ENCODE measurements around the gene SUN5. TPM values are rescaled to one million over a fixed set of nuclear protein-coding genes. Genes with fewer than 3 reads are reported as not detected.

The SUN5 gene
- total and polyA plus RNA-seq, 4 donors, result not detected

DNA sequence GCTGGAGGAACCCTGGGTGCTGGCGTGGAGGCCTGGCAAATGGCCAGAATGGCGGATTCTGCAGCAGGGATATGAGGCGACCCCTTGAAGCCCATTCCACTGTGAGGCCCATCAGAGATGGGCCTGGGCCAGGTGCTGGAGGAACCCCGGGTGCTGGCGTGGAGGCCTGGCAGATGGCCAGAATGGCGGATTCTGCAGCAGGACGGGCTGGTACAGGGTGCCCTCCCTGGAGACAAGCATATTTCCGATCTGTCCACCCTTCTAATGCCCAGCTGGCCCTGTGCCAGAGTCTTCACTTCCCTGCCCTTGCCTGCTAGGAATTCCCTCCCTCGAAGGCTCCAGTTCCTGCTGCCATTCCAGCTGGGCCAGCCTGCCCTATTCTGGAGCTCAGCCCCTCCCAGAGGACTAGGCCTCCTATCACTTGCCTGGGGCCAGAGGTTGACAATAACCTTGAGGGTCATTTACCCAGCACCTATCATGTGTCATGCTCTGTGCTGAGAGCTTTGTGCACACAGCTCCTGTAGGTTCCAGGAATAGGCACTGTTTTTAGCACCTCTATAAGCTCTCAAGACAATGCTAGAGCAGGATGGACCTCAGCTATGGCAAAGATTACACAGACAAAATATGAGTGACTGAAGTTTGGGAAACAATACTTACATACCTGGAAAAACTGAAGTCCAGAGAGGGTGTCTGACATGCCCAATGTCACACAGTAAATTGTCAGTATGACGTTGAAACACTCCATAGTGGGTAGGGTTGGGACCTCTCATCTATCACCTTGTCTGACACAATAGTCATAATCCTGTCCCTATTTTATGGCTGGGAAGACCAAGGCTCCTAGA lies 21.4 kb downstream of the SUN5 start:
- no peaks in the 10 kb centered on the region for H3K27me3 ChIP-seq (ENCODE audit: control insufficient read depth in 4 of 4, insufficient read depth in 4 of 4, low read length in 3 of 4)
- H3K27ac ChIP-seq (ENCODE audit: low read depth in 1 of 2, low read length in 2 of 2), result no peak overlapping the region
- no peak for TF ChIP-seq GABPA (IDR thresholded peaks at IDR 0.05 in 1 of 2, conservative IDR thresholded peaks at IDR 0.05 in 1 of 2)
- TF ChIP-seq HNF4G (IDR thresholded peaks at IDR 0.05), result no peak
- no peak for TF ChIP-seq YY1 (IDR thresholded peaks at IDR 0.05)
- TF ChIP-seq, protein P1, sequence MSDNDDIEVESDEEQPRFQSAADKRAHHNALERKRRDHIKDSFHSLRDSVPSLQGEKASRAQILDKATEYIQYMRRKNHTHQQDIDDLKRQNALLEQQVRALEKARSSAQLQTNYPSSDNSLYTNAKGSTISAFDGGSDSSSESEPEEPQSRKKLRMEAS (IDR thresholded peaks at IDR 0.05), result no peak
- TF ChIP-seq TAF1 (conservative IDR thresholded peaks at IDR 0.05), result no peak
- no peak for TF ChIP-seq HNF4A (conservative IDR thresholded peaks at IDR 0.05)
- no peak for TF ChIP-seq RAD21 (IDR thresholded peaks at IDR 0.05)
- no peak for TF ChIP-seq JUND (IDR thresholded peaks at IDR 0.05)
- TF ChIP-seq, protein P2, sequence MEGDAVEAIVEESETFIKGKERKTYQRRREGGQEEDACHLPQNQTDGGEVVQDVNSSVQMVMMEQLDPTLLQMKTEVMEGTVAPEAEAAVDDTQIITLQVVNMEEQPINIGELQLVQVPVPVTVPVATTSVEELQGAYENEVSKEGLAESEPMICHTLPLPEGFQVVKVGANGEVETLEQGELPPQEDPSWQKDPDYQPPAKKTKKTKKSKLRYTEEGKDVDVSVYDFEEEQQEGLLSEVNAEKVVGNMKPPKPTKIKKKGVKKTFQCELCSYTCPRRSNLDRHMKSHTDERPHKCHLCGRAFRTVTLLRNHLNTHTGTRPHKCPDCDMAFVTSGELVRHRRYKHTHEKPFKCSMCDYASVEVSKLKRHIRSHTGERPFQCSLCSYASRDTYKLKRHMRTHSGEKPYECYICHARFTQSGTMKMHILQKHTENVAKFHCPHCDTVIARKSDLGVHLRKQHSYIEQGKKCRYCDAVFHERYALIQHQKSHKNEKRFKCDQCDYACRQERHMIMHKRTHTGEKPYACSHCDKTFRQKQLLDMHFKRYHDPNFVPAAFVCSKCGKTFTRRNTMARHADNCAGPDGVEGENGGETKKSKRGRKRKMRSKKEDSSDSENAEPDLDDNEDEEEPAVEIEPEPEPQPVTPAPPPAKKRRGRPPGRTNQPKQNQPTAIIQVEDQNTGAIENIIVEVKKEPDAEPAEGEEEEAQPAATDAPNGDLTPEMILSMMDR (IDR thresholded peaks at IDR 0.05; ENCODE audit: low read depth, low read length, missing input control), result no peak
- TF ChIP-seq RXRA (IDR thresholded peaks at IDR 0.05), result no peak
- no peak for TF ChIP-seq FOXA2 (IDR thresholded peaks at IDR 0.05)
- TF ChIP-seq, protein P3, sequence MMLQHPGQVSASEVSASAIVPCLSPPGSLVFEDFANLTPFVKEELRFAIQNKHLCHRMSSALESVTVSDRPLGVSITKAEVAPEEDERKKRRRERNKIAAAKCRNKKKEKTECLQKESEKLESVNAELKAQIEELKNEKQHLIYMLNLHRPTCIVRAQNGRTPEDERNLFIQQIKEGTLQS (IDR thresholded peaks at IDR 0.05), result no peak
- TF ChIP-seq EGR1 (IDR thresholded peaks at IDR 0.05; ENCODE audit: low read depth in 2 of 2), result no peak
- no peak for TF ChIP-seq NR2F2 (IDR thresholded peaks at IDR 0.05)
- TF ChIP-seq SP1 (IDR thresholded peaks at IDR 0.05), result no peak
- no peaks in the 10 kb centered on the region for H3K36me3 ChIP-seq (ENCODE audit: control insufficient read depth in 4 of 4, insufficient read depth in 3 of 4, low read depth in 1 of 4, low read length in 3 of 4)
- H3K4me1 ChIP-seq (ENCODE audit: control insufficient read depth in 4 of 4, insufficient read depth in 4 of 4, low read length in 3 of 4), result no peaks in the 10 kb centered on the region
- 76% methylated on average over 10 of the region's 10 CpGs for WGBS
- H3K9ac ChIP-seq (ENCODE audit: low read depth in 1 of 2, low read length in 2 of 2), result no peak overlapping the region
- no peaks in the 10 kb centered on the region for H3K9me3 ChIP-seq (ENCODE audit: control insufficient read depth in 4 of 4, low read length in 3 of 4)
- H3K4me3 ChIP-seq (ENCODE audit: low read depth in 1 of 3, low read length in 3 of 3), result no peak overlapping the region
- no peak for DNase-seq (ENCODE audit: low spot score)

DNA sequence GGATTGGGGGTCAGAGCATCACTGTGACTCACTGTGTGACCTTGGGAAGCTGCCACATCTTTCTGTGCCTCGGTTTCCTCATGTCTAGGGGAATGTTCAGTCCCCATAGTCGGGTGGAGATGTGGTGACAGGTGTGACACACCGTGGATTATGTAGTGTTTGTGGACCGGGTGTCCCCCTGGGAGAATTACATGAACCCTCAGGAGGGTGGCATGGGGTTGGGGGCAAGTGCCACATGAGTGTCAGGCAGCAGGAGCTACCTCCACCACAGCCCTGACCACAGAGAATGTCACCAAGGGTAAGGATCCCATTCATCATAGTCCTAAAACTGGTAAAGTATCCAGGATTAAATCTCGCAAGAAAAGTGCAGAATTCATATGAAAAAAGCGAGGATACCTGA lies 23.2 kb downstream of the SUN5 start:
- no peak for DNase-seq (ENCODE audit: low spot score)
- Histone ChIP-seq H3K27ac (ENCODE audit: low read depth in 1 of 2, low read length in 2 of 2) (no peak overlapping the region), H3K9me3 (ENCODE audit: control insufficient read depth in 4 of 4, low read length in 3 of 4) (no peaks in the 10 kb centered on the region), H3K36me3 (ENCODE audit: control insufficient read depth in 4 of 4, insufficient read depth in 3 of 4, low read depth in 1 of 4, low read length in 3 of 4) (no peaks in the 10 kb centered on the region), H3K27me3 (ENCODE audit: control insufficient read depth in 4 of 4, insufficient read depth in 4 of 4, low read length in 3 of 4) (no peaks in the 10 kb centered on the region), H3K4me1 (ENCODE audit: control insufficient read depth in 4 of 4, insufficient read depth in 4 of 4, low read length in 3 of 4) (no peaks in the 10 kb centered on the region), H3K9ac (ENCODE audit: low read depth in 1 of 2, low read length in 2 of 2) (no peak overlapping the region), H3K4me3 (ENCODE audit: low read depth in 1 of 3, low read length in 3 of 3) (no peak overlapping the region)
- TF ChIP-seq, protein P2 (IDR thresholded peaks at IDR 0.05; ENCODE audit: low read depth, low read length, missing input control), result no peak
- TF ChIP-seq TAF1 (conservative IDR thresholded peaks at IDR 0.05), result no peak
- no peak for TF ChIP-seq GABPA (IDR thresholded peaks at IDR 0.05 in 1 of 2, conservative IDR thresholded peaks at IDR 0.05 in 1 of 2)
- no peak for TF ChIP-seq SP1 (IDR thresholded peaks at IDR 0.05)
- TF ChIP-seq NR2F2 (IDR thresholded peaks at IDR 0.05), result no peak
- no peak for TF ChIP-seq RAD21 (IDR thresholded peaks at IDR 0.05)
- TF ChIP-seq FOXA1 (IDR thresholded peaks at IDR 0.05), result no peak
- 80% methylated on average over 6 of the region's 6 CpGs for WGBS
